GM19463 (cell line): ENCODE measurements around the gene FAM216A.
A peak's percentile ranks its signal among the peaks of the same experiment; 100 is the strongest.
"Not testable (repeated sequence)": the region's sequence is repeated elsewhere in the genome, so short reads cannot be mapped to it uniquely, and the experiment has no call there.

Source experiments
- ATAC-seq: cut with Tn5 transposase; IDR thresholded peaks from one replicate; pipeline ENCODE4 v1.9.1; 2021; ENCODE audit warnings: mild to moderate bottlenecking, moderate library complexity; ENCODE audit not compliant: unreplicated experiment

The FAM216A gene

DNA sequence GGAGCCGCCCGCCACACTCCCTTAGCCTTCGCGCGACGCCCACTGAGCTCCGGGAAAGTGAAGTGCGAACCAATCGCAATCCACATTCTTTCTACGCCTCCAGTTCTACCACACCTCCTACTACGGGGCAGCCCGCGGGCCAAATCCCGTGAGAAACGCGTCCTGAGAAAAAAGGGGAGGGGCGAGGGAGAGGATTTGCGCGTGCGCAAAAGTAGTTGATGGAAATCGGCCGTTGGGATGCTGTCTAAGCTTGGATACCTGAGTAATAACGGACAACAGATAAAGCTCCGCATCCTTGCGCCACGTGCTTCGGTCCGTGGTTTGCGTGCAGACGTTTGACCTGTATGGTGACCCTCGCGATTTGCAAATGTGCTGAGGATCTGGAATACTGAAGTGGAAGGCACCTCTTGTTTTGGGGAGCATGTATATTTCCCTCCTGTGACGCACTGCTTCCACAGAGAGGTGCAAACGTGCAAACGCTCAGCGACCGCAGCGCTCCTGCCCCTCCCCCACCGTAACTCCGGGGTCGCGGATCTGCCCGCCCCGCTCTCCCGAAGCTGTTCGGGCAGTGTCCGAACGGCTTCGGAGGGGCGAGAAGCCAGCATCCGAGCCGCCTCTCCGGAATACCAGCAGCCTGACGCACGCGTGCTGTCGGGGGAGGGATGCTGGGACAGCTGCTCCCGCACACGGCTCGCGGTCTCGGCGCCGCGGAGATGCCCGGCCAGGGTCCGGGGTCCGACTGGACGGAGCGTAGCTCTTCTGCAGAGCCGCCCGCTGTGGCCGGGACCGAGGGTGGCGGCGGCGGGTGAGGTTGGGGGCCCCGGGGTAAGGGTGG lies at the start of gene FAM216A, which contains the start of gene GPN3:
Gene FAM216A, plus strand, starts transcription at position 632 of the 835 bp plus-strand sequence. Its CDS starts 31 bp downstream, at position 663.
Gene GPN3, minus strand, starts transcription at position 44 of the 835 bp plus-strand sequence. CDS start 54 bp downstream, outside the sequence.
- ATAC-seq = peak; percentile 73

DNA sequence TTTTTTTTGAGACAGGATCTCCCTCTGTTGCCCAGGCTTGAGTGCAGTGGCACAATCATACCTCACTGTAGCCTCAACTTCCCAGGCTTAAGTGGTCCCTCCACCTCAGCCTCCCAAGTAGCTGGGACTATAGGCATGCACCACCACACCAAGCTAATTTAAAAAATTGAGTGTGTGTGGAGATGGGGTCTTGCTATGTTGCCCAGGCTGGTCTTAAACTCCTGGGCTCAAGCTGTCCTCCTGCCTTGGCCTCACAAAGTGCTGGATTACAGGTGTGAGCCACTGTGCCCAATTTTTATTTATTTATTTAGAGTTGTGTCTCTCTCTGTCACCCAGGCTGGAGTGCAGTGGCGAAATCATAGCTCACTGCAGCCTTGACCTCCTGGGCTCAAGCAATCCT lies 48.0 kb upstream of the FAM216A start:
- not testable (repeated sequence) for ATAC-seq

- no peak for ATAC-seq
Measured at GRCh38 chr12:110421159-110421661, 47.4 kb upstream of the FAM216A start.

DNA sequence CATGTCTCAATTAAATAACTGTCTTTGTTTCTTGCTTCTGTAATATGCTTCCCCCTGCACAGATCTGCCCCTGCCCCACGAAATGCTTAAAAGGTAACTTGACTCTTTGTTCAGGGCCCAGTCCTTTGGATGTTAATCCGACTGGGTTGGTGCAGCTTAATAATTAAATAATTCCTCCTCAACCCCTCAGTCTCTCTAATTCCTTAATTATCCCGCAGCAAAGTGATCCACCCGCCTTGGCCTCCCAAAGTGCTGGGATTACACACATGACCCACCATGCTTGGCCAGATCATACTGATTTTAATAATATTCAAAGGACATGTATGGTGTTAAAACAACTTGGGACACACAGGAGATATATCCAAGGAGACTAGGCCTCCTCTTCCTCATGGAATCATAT lies 46.9 kb upstream of the FAM216A start:
- no peak for ATAC-seq

DNA sequence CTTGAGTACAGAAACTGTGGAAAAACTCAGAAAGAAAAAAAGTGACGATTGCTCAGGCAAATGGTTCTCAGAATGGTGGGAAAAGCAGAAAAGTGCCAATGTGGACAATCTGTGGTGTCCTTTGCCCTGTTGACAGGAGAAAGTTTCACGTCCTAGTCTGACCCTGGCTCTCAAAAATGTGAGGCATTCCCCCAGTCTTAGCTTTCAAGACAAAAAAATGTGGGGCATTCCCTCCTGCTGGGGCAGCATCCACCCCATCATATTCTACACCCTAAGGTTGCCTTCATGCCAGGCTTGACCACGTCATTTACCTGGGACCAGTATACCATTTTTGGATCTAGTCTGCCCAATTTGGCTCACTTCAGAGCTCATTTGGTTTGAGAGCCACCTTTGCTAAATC lies 44.4 kb upstream of the FAM216A start:
- no peak for ATAC-seq

GRCh38 chr12:110426406-110426805 lies 42.2 kb upstream of the FAM216A start:
- ATAC-seq = no peak

DNA sequence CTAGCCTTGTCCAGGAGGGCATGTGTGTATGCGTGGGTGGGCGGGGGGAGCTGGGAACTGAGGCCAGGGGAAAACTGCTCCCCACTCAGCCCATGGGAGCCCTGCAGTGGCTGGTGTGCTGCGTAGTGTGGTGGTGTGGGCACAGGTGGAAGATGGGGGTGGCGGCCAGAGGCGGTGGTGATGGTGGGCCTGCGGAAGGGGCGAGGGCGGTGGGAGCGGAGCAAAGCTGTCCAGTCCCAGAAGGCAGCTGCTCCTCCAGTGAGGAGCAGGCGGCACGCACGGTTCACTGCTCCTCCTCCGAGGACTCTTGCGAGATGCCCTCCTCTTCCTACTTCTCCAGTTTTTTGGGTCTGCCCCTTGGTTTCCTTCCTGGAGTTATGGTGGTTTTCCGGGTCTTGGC lies 39.0 kb upstream of the FAM216A start:
- ATAC-seq = not testable (repeated sequence)

DNA sequence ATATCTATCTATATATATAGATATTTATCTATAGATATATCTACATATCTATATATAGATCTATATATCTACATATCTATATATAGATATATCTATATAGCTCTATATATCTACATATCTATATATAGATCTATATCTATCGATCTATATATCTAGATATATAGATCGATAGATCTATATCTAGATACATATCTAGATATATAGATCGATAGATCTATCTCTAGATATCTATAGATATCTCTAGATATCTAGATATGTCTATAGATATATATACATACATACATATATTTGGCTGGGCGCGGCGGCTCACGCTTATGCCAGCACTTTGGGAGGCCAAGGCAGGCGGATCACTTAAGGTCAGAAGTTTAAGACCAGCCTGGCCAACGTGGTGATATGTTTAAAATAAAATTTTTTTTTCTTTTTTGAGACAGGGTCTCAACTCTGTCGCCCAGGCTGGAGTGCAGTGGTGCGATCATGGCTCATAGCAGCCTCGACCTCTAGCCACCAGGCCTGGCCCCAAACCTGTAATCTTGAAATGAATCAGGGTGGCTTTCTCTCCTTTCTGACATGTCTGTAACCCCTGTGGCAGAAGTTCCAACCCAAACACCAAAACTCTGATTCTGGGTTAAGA lies 36.6 kb upstream of the FAM216A start:
- ATAC-seq = no peak

GRCh38 chr12:110436231-110436630 lies 32.4 kb upstream of the FAM216A start:
- no peak for ATAC-seq

- no peak for ATAC-seq
Measured at GRCh38 chr12:110444455-110444854, 24.2 kb upstream of the FAM216A start.

DNA sequence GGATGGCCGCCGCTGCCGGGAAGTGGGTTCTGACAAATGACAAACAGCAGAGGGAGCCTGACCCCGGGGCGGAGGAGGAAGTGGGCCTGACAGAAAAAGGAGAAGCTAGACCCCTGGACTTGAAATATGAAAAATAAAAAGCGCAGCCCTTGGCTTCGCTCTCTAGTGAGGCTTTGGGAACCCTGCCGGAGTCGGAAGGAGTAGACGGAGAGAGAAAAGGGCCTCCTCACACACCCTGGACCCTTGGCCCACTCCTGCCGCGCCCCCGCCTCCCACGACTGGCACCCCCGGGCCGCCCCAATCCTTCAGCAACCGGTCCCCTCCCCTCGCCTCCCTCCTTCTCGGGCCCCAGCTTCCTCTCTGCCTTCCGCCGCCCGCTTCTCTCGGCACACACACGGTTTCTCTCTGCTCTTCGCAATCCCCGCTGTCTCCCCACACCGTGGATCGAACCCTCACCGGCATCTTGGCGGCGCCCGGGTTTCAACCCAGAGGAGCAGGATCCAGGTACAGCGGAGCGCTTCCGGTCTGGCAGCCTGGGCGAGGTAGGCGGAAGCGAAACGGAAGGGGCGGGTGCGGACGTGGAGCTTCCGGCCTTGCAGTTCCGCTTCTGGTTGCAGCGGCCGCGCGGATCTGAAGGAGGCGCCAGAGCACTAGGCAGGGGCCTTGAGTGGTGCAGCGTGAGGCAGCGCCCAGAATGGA lies 18.7 kb upstream of the FAM216A start, which contains the start of gene ARPC3:
Gene ARPC3, minus strand, starts transcription at position 539 of the 699 bp plus-strand sequence. Its CDS starts 77 bp downstream, at position 462.
- ATAC-seq = peak; percentile 97

DNA sequence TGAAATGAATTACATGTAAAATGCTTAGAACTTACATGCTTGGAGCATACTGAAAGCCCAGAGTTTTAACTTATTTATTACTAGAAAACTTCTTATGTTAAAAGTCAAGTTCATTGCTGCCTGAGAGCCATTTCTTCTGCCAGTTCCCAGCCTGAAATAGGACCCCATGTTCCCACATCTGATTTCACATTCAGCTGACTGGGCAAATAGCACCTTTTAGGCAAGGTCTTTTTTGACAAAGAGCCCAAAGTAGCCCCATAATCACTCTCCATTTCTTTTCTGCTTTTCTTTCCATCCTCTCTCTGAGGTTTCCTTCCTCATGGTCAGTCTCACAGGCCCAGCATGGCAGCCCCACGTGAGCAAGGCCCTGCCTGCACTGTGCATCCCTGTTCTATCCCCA lies 17.4 kb upstream of the FAM216A start:
- no peak for ATAC-seq

DNA sequence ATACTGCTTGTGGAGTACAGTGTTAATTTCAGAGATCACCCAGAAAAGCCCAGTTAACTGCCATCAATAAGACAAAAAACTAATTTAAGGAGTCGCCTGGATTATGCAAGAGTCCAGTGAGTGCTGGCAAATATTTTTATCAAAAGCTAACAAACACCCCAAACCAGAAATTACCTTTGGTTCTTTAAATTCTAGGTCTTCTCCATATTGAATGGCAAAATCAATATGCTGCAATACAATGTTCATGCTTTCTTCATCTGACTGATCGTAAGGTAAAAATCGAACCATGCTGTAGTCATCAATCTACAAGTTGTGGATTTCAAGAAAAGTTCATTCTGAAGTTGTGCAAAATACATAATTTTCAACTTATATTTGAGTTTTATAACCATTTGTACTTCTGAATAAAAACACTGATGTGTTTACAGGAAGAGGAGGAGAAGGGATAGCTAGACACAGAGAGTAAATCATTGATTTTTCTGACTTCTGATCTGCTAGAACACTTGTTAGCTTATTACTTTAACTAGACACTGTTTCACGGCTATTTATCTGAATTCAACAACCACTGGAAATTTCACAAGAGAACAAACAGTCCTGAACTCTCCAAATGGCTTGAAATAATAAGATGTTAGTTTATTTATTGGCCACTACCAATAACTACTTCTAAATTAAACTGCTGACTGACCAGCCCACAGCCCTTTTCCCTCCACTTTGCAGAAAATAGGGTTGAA lies 14.9 kb upstream of the FAM216A start:
- no peak for ATAC-seq

DNA sequence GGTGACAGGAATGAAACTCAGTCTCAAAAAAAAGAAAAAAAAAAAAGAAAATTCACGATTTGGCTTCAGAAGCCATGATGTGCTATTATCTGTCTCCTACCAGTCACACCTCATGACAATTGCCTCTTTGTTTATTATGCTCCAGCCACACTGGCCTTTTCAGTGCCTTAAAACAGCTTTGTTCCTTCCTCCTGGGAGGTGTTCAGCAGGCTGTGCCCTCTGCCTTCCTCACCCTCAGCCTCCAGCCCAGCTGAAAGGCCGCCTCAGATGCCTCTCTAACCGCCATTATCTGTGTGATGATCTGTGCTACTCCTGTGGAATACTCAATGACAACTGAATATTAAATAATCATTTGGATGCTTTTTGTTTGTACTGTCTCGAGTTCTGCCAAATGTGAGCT lies 9.9 kb upstream of the FAM216A start:
- no peak for ATAC-seq

DNA sequence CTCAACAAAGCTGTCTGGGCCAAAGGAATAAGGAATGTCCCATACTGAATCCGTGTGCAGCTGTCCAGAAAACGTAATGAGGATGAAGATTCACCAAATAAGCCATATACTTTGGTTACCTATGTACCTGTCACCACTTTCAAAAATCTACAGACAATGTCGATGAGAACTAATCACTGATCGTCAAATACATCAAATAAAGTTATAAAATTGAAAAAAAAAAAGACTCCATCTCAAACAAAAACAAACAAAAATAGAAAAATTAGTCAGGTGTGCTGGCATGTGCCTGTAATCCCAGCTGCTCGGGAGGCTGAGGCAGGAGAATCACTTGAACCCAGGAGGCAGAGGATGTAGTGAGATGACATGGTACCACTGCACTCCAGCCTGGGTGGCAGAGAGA lies 7.5 kb upstream of the FAM216A start:
- ATAC-seq = not testable (repeated sequence)

DNA sequence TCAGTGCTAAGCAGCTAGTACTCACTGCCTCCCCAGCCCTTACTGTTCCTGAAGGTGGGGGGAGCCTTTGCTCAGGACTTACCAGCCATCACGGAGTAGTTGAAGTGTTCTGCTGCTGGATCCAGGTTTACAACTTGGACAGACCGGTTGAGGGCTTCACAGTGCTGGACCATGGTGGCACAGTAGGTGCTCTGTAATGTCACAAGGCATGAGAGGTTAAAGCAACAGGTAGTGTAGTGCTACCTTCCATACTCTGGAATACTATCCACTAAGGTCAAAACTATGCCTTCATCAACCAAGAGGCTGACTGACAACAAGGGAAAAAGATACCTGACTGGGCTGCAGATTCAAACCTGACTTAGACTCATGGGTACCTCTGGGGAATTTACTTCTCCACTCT lies 3.6 kb upstream of the FAM216A start:
- no peak for ATAC-seq

DNA sequence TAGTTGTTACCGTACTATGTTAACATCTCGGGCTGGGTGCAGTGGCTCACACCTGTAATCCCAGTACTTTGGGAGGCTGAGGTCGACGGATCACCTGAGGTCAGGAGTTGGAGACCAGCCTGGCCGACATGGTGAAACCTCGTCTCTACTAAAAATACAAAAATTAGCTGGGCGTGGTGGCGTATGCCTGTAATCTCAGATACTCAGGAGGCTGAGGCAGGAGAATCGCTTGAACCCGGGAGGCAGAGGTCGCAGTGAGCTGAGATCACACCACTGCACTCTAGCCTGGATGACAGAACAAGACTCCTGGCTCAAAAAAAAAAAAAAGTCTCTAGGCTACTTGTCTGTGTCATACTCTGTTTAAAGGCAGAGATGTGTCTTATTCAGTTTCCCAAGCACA lies 2.9 kb upstream of the FAM216A start:
- ATAC-seq = not testable (repeated sequence)

DNA sequence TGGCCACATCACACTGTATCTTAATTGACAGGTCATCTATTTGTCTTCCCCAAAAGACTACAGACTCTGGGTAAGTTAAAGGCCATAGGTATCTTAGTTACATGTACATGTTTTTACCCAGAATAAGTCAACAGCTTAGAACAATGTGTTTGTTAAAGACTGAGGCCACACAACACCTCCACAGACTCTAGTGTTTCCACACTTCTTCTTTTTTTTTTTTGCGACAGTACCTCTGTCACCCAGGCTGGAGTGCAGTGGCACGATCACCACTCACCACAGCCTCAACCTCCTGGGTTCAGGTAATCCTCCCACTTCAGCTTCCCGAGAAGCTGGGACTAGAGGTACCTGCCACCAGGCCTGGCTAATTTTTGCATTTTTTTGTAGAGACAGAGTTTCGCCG lies 1.9 kb upstream of the FAM216A start:
- no peak for ATAC-seq

DNA sequence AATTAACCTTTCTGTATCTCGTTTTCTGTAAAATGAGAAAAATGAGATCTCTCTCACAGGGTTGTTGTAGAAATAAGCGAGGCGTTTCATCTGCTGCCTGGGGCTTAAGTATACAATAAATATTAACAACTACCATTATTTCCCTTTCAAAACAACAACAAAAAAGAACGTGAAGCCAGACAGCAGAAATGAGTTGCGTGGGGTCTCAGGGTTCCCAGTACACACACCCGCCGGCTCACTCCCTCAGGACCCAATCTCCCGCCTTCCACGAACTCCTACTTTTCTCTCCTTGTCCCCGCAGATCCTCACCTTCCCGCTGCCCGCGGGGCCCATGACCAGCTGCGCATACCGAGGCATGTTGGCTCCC lies 815 bp upstream of the FAM216A start:
- ATAC-seq = no peak

GRCh38 chr12:110475426-110475825 lies 6.8 kb downstream of the FAM216A start:
- no peak for ATAC-seq
